Measurements from ENCODE around the gene PLCG1. TPM values are rescaled to one million over a fixed set of nuclear protein-coding genes. Genes with fewer than 3 reads are reported as not detected.

Gene PLCG1
- total and polyA plus RNA-seq, 11 donors = 32.5 to 72.2 (median 52.8) TPM

DNA sequence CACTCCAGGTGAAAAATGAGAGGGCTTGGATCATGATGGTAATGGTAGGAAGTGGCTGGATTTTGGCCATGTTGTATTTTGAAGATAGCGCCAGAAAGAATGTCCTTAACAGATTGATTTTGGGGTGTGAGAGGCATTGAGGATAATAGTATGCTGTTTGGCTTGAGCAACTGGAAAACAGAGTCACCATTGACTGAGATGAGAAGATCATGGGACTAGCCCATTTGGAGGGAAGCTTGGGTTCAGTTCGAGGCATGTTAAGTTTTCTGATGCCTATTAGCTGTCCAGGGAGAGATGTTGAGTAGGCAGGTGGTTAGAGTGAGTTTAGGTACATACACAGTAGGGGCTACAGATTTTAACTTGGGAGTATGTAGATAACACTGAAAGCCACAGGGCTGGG lies 23.3 kb downstream of the PLCG1 start:
- Histone ChIP-seq H3K9me3 (no peaks in the 10 kb centered on the region), H3K4me3 (no peak overlapping the region), H3K4me1 (peaks cover 0 to 68% (median 51%) of the 10 kb centered on the region in 12 donors), H3K36me3 (peaks cover 4 to 60% (median 55%) of the 10 kb centered on the region in 9 donors), H3K27me3 (no peaks in the 10 kb centered on the region), H3K27ac (no peak overlapping the region)
- no peak for ATAC-seq
- TF ChIP-seq, protein P1, sequence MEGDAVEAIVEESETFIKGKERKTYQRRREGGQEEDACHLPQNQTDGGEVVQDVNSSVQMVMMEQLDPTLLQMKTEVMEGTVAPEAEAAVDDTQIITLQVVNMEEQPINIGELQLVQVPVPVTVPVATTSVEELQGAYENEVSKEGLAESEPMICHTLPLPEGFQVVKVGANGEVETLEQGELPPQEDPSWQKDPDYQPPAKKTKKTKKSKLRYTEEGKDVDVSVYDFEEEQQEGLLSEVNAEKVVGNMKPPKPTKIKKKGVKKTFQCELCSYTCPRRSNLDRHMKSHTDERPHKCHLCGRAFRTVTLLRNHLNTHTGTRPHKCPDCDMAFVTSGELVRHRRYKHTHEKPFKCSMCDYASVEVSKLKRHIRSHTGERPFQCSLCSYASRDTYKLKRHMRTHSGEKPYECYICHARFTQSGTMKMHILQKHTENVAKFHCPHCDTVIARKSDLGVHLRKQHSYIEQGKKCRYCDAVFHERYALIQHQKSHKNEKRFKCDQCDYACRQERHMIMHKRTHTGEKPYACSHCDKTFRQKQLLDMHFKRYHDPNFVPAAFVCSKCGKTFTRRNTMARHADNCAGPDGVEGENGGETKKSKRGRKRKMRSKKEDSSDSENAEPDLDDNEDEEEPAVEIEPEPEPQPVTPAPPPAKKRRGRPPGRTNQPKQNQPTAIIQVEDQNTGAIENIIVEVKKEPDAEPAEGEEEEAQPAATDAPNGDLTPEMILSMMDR (IDR thresholded peaks at IDR 0.05) = no peak
- no peak for TF ChIP-seq POLR2A (IDR thresholded peaks at IDR 0.05)
- 77 to 86% (median 84%) methylated on average over 2 of the region's 2 CpGs for WGBS, 4 donors
- intact Hi-C loops (cut with DNase I) = no loop called here
- DNase-seq = no peak

DNA sequence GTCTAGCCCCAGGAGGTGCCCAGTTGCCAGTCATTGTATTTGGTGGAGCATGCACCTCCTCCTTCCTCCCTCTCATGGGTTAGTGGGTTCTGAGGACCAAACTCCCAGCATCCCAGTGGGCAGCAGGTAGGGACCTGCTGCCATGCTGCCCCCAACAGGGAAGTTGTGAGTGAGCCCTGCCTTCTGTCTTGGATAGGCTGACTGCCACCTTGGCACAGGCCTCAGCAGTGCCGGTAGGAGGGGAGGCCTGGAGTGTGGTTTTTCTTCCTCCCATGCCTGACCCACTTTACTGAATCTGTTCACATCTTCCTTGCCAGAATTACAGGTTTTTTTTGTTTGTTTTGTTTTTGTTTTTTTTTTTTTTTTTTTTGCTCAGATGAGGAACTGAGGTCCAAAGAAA lies 24.5 kb downstream of the PLCG1 start:
- TF ChIP-seq POLR2A (IDR thresholded peaks at IDR 0.05) = no peak
- TF ChIP-seq, protein P1 (IDR thresholded peaks at IDR 0.05) = no peak
- ATAC-seq = peak in 2 of 4 donors; percentile 23 to 28
- intact Hi-C loops (cut with DNase I) = no loop called here
- no peaks in the 10 kb centered on the region for H3K9me3 ChIP-seq
- WGBS, 4 donors = 12 to 19% (median 17%) methylated on average over 1 of the region's 1 CpG
- no peak for DNase-seq
- H3K27ac ChIP-seq = peak overlapping the region in 2 of 12 donors; percentile 10 to 27
- peaks cover 0 to 56% (median 40%) of the 10 kb centered on the region in 12 donors for H3K4me1 ChIP-seq
- H3K4me3 ChIP-seq = no peak overlapping the region
- no peaks in the 10 kb centered on the region for H3K27me3 ChIP-seq
- H3K36me3 ChIP-seq = peaks cover 4 to 72% (median 66%) of the 10 kb centered on the region in 9 donors

DNA sequence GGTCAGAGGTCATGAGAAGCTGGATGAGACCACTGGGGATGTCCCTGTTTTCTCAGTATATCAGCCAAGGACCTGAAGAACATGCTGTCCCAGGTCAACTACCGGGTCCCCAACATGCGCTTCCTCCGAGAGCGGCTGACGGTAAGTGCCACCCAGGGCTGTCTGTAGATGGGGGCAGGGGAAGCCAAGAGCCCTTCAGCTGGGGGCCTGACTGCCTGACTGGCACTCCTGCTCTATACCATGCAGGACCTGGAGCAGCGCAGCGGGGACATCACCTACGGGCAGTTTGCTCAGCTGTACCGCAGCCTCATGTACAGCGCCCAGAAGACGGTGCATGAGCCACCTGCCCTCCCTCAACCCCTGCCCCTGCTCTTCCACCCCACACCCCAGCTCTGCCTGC lies 25.1 kb downstream of the PLCG1 start:
- no peak for DNase-seq
- peak overlapping the region in 1 of 12 donors; percentile 11 for H3K27ac ChIP-seq

DNA sequence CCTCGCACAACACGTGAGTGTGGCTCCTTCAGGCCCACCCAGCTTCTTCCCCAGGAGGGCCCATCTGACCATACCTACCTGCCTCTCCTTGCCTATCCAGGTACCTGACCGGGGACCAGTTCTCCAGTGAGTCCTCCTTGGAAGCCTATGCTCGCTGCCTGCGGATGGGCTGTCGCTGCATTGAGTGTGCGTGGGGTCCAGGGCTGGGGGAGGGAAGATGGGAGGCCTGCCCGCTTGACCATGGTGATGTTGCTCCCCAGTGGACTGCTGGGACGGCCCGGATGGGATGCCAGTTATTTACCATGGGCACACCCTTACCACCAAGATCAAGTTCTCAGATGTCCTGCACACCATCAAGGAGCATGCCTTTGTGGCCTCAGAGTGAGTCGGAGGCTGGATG lies 26.5 kb downstream of the PLCG1 start:
- Histone ChIP-seq H3K27me3 (no peaks in the 10 kb centered on the region), H3K4me3 (no peak overlapping the region), H3K9me3 (no peaks in the 10 kb centered on the region), H3K27ac (no peak overlapping the region), H3K4me1 (peaks cover 0 to 37% (median 22%) of the 10 kb centered on the region in 12 donors), H3K36me3 (peaks cover 4 to 91% (median 86%) of the 10 kb centered on the region in 9 donors)
- WGBS, 4 donors = 93 to 96% (median 95%) methylated on average over 11 of the region's 11 CpGs
- no peak for ATAC-seq
- intact Hi-C loops (cut with DNase I) = no loop called here
- TF ChIP-seq, protein P1 (IDR thresholded peaks at IDR 0.05) = no peak
- TF ChIP-seq POLR2A (IDR thresholded peaks at IDR 0.05) = no peak
- peak in 2 of 5 donors; percentile 10 to 22 for DNase-seq

More for the DNA sequence above, 25.1 kb downstream of the PLCG1 start:
- Histone ChIP-seq H3K4me1 (peaks cover 0 to 51% (median 37%) of the 10 kb centered on the region in 12 donors), H3K4me3 (no peak overlapping the region), H3K27me3 (no peaks in the 10 kb centered on the region), H3K9me3 (no peaks in the 10 kb centered on the region), H3K36me3 (peaks cover 4 to 77% (median 72%) of the 10 kb centered on the region in 9 donors)
- peak in 1 of 4 donors; percentile 10 for ATAC-seq
- intact Hi-C loops (cut with DNase I) = no loop called here
- no peak for TF ChIP-seq POLR2A (IDR thresholded peaks at IDR 0.05)
- TF ChIP-seq, protein P1 (IDR thresholded peaks at IDR 0.05) = no peak
- WGBS, 4 donors = 95 to 100% (median 95%) methylated on average over 8 to 11 of the region's 11 CpGs
